HEK293 (cell line): Measurements from ENCODE around the gene IGFBP2.

ENCODE experiments used
- TF ChIP-seq, protein P1 (sequence below): fragments of 450-650 bp; formaldehyde crosslinking; IDR thresholded peaks from 2 replicates; pipeline ENCODE4 v1.5.1; 2016; ENCODE audit warnings: missing biosample characterization, missing genetic modification characterization
- TF ChIP-seq, protein P2 (sequence below): fragments of 450-650 bp; formaldehyde crosslinking; IDR thresholded peaks from 2 replicates; pipeline ENCODE4 v1.5.1; 2016; ENCODE audit warnings: missing biosample characterization, missing genetic modification characterization

DNA sequence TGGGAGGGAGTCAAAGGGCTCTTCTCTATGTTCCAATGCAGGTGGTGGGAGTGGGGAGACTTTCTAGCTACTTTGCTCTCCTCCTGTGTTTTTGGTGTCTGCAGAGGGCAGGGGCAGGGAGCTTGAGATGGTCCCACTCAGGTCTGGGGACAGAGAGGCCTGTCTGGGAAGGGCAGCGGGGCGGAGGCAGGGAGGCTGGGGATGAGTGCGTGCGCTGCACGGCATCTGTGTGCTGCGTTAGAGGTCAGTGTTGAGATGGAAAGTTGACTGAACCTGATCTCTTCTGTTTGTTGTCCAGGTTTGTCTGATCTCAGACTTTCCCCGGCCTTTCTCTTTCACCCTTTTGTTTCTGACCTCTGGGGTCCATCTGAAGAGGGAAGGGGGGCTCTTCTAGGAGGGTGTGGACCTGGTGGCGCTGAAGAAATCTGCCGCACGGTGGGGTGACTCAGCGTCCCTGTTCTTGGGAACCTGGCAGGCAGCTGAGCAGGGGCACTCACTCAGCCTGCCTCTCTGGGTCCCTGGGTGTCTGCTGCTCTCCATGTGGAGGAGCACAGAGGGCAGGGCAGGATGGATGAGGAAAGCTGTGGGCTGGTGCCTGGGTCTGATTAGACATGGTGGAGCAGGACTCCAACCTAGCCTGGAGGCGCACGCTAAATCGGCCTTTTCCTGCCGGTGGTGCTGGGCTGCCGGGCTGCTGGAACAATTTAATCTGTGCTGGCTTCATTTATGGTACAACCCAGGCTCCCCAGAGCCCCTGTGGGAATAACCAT lies 24.1 kb downstream of the IGFBP2 start:
- TF ChIP-seq, protein P1, sequence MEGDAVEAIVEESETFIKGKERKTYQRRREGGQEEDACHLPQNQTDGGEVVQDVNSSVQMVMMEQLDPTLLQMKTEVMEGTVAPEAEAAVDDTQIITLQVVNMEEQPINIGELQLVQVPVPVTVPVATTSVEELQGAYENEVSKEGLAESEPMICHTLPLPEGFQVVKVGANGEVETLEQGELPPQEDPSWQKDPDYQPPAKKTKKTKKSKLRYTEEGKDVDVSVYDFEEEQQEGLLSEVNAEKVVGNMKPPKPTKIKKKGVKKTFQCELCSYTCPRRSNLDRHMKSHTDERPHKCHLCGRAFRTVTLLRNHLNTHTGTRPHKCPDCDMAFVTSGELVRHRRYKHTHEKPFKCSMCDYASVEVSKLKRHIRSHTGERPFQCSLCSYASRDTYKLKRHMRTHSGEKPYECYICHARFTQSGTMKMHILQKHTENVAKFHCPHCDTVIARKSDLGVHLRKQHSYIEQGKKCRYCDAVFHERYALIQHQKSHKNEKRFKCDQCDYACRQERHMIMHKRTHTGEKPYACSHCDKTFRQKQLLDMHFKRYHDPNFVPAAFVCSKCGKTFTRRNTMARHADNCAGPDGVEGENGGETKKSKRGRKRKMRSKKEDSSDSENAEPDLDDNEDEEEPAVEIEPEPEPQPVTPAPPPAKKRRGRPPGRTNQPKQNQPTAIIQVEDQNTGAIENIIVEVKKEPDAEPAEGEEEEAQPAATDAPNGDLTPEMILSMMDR (tag by site-specific recombination): no peak
- TF ChIP-seq, protein P2, sequence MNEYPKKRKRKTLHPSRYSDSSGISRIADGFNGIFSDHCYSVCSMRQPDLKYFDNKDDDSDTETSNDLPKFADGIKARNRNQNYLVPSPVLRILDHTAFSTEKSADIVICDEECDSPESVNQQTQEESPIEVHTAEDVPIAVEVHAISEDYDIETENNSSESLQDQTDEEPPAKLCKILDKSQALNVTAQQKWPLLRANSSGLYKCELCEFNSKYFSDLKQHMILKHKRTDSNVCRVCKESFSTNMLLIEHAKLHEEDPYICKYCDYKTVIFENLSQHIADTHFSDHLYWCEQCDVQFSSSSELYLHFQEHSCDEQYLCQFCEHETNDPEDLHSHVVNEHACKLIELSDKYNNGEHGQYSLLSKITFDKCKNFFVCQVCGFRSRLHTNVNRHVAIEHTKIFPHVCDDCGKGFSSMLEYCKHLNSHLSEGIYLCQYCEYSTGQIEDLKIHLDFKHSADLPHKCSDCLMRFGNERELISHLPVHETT: no peak
